Measurements from ENCODE around the gene BMP4. TPM values are rescaled to one million over a fixed set of nuclear protein-coding genes. Genes with fewer than 3 reads are reported as not detected.

BMP4 gene
- polyA plus RNA-seq, 1 donor (not counting 4 experiments of a cell fraction or from before 2014, with no cell fraction given) = 6.5 TPM

DNA sequence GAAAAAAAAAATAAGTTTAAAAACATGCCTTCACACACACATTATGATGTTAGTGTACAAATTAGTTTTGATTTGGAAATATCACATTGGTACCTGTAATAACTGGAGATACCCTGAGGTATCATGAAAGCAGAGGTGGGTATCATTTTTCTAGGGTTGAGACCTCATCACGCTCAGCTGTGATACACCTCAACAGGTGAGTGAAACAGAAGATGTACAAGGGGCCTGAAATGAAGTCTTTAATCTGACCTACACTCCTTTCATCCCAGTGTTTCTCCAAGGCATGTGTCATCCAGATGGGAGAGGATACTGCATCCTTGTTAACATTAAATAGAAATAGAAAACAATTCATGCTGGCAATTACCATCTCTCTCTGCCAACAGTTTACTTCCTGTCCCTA, 7.4 kb downstream of the BMP4 start:
- dilution Hi-C loops (cut with MboI; ENCODE audit: extremely low pct_ligation_motif_present, low sequenced_read_pairs) = no loop called here
- no peak for TF ChIP-seq EZH2 (IDR thresholded peaks at IDR 0.05; ENCODE audit: low read length)
- TF ChIP-seq, protein P1, sequence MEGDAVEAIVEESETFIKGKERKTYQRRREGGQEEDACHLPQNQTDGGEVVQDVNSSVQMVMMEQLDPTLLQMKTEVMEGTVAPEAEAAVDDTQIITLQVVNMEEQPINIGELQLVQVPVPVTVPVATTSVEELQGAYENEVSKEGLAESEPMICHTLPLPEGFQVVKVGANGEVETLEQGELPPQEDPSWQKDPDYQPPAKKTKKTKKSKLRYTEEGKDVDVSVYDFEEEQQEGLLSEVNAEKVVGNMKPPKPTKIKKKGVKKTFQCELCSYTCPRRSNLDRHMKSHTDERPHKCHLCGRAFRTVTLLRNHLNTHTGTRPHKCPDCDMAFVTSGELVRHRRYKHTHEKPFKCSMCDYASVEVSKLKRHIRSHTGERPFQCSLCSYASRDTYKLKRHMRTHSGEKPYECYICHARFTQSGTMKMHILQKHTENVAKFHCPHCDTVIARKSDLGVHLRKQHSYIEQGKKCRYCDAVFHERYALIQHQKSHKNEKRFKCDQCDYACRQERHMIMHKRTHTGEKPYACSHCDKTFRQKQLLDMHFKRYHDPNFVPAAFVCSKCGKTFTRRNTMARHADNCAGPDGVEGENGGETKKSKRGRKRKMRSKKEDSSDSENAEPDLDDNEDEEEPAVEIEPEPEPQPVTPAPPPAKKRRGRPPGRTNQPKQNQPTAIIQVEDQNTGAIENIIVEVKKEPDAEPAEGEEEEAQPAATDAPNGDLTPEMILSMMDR (optimal IDR thresholded peaks at IDR 0.05 in 1 of 3, IDR thresholded peaks at IDR 0.05 in 1 of 3, conservative IDR thresholded peaks at IDR 0.05 in 1 of 3; ENCODE audit: extremely low read depth in 1 of 3, insufficient read depth in 2 of 3, low read length in 3 of 3) = no peak
- DNase-seq (ENCODE audit: low read depth, low spot score) (no peak), FAIRE-seq (no peak)
- H3K4me2 ChIP-seq (ENCODE audit: control insufficient read depth, extremely low read depth, insufficient read depth, low read depth, low read length) = no peak overlapping the region
- H3K9me3 ChIP-seq (ENCODE audit: control insufficient read depth, low read depth, low read length) = no peaks in the 10 kb centered on the region
- H3K4me3 ChIP-seq (ENCODE audit: control insufficient read depth in 2 of 3, extremely low read depth in 1 of 3, insufficient read depth in 2 of 3, low read depth in 1 of 3, low read length in 3 of 3) = no peak overlapping the region
- peaks cover 0 to 8% of the 10 kb centered on the region in 2 experiments for H3K36me3 ChIP-seq (ENCODE audit: control insufficient read depth in 2 of 2, extremely low read depth in 1 of 2, insufficient read depth in 2 of 2, low read length in 2 of 2)
- H3K79me2 ChIP-seq (ENCODE audit: control insufficient read depth, insufficient read depth, low read length) = peaks cover 6% of the 10 kb centered on the region
- no peaks in the 10 kb centered on the region for H4K20me1 ChIP-seq (ENCODE audit: control insufficient read depth, extremely low read depth, insufficient read depth, low read length)
- H3K9ac ChIP-seq (ENCODE audit: control insufficient read depth, extremely low read depth, insufficient read depth, low read length) = no peak overlapping the region
- H3K9me1 ChIP-seq (ENCODE audit: control insufficient read depth, extremely low read depth, insufficient read depth, low read length) = no peaks in the 10 kb centered on the region
- no peaks in the 10 kb centered on the region for H3K4me1 ChIP-seq (ENCODE audit: control insufficient read depth, extremely low read depth, insufficient read depth, low read length)
- H3K27me3 ChIP-seq (ENCODE audit: control insufficient read depth, extremely low read depth, insufficient read depth, low read length) = no peaks in the 10 kb centered on the region
- H2AFZ ChIP-seq (ENCODE audit: control insufficient read depth, low read length) = no peak overlapping the region
- no peak overlapping the region for H3K27ac ChIP-seq (ENCODE audit: control insufficient read depth, insufficient read depth, low read length)

DNA sequence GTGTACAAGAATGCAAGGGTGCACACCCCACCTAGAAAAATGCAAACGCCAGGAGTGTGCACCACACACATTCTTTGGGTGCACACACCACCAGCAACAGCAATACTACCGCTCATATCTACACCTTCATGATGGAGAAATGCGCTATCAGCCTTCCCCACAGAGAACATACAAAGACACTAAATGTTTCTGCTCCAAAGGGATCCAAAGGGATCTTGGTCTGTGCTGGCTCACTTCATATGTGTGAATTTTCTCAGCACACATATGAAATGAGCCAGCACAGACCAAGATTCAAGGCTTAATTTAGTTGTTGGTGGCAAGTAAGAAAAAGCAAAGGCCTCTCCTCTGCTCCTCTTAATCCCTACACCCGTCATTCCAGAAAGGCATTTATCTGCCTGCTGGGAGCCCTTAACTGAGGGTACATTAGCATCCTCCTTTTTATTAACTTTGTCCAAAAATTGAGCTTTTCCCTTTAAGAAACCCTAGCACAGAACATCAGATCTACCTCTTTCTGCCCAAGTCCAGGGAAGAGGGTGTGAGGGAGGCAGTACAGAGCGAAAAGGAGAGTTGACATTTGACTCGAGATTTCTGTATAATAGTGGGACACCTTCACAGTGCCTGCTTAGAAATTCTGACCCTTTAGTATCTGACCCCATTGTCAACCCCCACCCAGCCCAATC, 8.3 kb downstream of the BMP4 start:
- H3K27me3 ChIP-seq (ENCODE audit: control insufficient read depth, extremely low read depth, insufficient read depth, low read length) = no peaks in the 10 kb centered on the region
- H3K27ac ChIP-seq (ENCODE audit: control insufficient read depth, insufficient read depth, low read length) = no peak overlapping the region
- H3K4me1 ChIP-seq (ENCODE audit: control insufficient read depth, extremely low read depth, insufficient read depth, low read length) = no peaks in the 10 kb centered on the region
- TF ChIP-seq, protein P1 (optimal IDR thresholded peaks at IDR 0.05 in 1 of 3, IDR thresholded peaks at IDR 0.05 in 1 of 3, conservative IDR thresholded peaks at IDR 0.05 in 1 of 3; ENCODE audit: extremely low read depth in 1 of 3, insufficient read depth in 2 of 3, low read length in 3 of 3) = no peak
- no peak for TF ChIP-seq EZH2 (IDR thresholded peaks at IDR 0.05; ENCODE audit: low read length)
- no peaks in the 10 kb centered on the region for H3K9me1 ChIP-seq (ENCODE audit: control insufficient read depth, extremely low read depth, insufficient read depth, low read length)
- H3K79me2 ChIP-seq (ENCODE audit: control insufficient read depth, insufficient read depth, low read length) = no peaks in the 10 kb centered on the region
- FAIRE-seq (no peak), DNase-seq (ENCODE audit: low read depth, low spot score) (no peak)
- peaks cover 0 to 8% of the 10 kb centered on the region in 2 experiments for H3K36me3 ChIP-seq (ENCODE audit: control insufficient read depth in 2 of 2, extremely low read depth in 1 of 2, insufficient read depth in 2 of 2, low read length in 2 of 2)
- no peaks in the 10 kb centered on the region for H4K20me1 ChIP-seq (ENCODE audit: control insufficient read depth, extremely low read depth, insufficient read depth, low read length)
- H3K4me3 ChIP-seq (ENCODE audit: control insufficient read depth in 2 of 3, extremely low read depth in 1 of 3, insufficient read depth in 2 of 3, low read depth in 1 of 3, low read length in 3 of 3) = no peak overlapping the region
- no peak overlapping the region for H3K9ac ChIP-seq (ENCODE audit: control insufficient read depth, extremely low read depth, insufficient read depth, low read length)
- no peak overlapping the region for H2AFZ ChIP-seq (ENCODE audit: control insufficient read depth, low read length)
- no peaks in the 10 kb centered on the region for H3K9me3 ChIP-seq (ENCODE audit: control insufficient read depth, low read depth, low read length)
- dilution Hi-C loops (cut with MboI; ENCODE audit: extremely low pct_ligation_motif_present, low sequenced_read_pairs) = no loop called here
- no peak overlapping the region for H3K4me2 ChIP-seq (ENCODE audit: control insufficient read depth, extremely low read depth, insufficient read depth, low read depth, low read length)
